Stimulated activated CD4-positive, alpha-beta T cell treated with anti-CD3 and anti-CD28 coated beads, TNF-alpha, amount 100 ng/mL, for 24 hours (primary cell): Measurements from ENCODE around the gene FAF1.
A peak's percentile ranks its signal among the peaks of the same experiment; 100 is the strongest.
"Not testable (repeated sequence)": the region's sequence is repeated elsewhere in the genome, so short reads cannot be mapped to it uniquely, and the experiment has no call there.

Experiments
- DNase-seq, 3 experiments: peaks; one replicate each; pipeline ENCODE4 v3.0.0-alpha.2; 2020; ENCODE audit warnings: low read depth in 3 of 3

Gene FAF1

GRCh38 chr1:50959913-50960844 is at the start of gene FAF1:
TSS of gene FAF1 (minus strand) at chr1:50960267. CDS start at chr1:50959811, 456 bp downstream.
- peak; percentile 93 to 96 (median 96) for DNase-seq

- no peak for DNase-seq
Measured at GRCh38 chr1:51009381-51009780, 49.3 kb upstream of the FAF1 start.

- DNase-seq = not testable (repeated sequence)
Measured at GRCh38 chr1:51005549-51005948, 45.5 kb upstream of the FAF1 start.

GRCh38 chr1:51002516-51002915 is 42.4 kb upstream of the FAF1 start:
- DNase-seq = no peak

- no peak for DNase-seq
Measured at GRCh38 chr1:51000651-51001050, 40.6 kb upstream of the FAF1 start.

- no peak for DNase-seq
Measured at GRCh38 chr1:51000160-51000559, 40.1 kb upstream of the FAF1 start.

GRCh38 chr1:50999375-50999774 is 39.3 kb upstream of the FAF1 start:
- not testable (repeated sequence) for DNase-seq

GRCh38 chr1:50996083-50996482 is 36.0 kb upstream of the FAF1 start:
- DNase-seq = no peak

GRCh38 chr1:50995651-50996050 is 35.6 kb upstream of the FAF1 start:
- DNase-seq = no peak

- DNase-seq = no peak
Measured at GRCh38 chr1:50994997-50995396, 34.9 kb upstream of the FAF1 start.

GRCh38 chr1:50993645-50994044 is 33.6 kb upstream of the FAF1 start:
- no peak for DNase-seq

- no peak for DNase-seq
Measured at GRCh38 chr1:50992532-50993318, 32.7 kb upstream of the FAF1 start.

GRCh38 chr1:50989694-50990093 is 29.6 kb upstream of the FAF1 start:
- no peak for DNase-seq

GRCh38 chr1:50986653-50987052 is 26.6 kb upstream of the FAF1 start:
- no peak for DNase-seq

- no peak for DNase-seq
Measured at GRCh38 chr1:50985094-50985493, 25.0 kb upstream of the FAF1 start.

GRCh38 chr1:50983219-50983802 is 23.2 kb upstream of the FAF1 start:
- no peak for DNase-seq

- DNase-seq = no peak
Measured at GRCh38 chr1:50982611-50983010, 22.5 kb upstream of the FAF1 start.

GRCh38 chr1:50981741-50982140 is 21.7 kb upstream of the FAF1 start:
- DNase-seq = no peak

GRCh38 chr1:50980505-50980904 is 20.4 kb upstream of the FAF1 start:
- DNase-seq = no peak

- DNase-seq = no peak
Measured at GRCh38 chr1:50979937-50980336, 19.9 kb upstream of the FAF1 start.

- no peak for DNase-seq
Measured at GRCh38 chr1:50978852-50979781, 19.1 kb upstream of the FAF1 start.
